PFSK-1 (cell line): Measurements from ENCODE around the gene RCOR2.

ENCODE experiments used
- FOXP2 ChIP-seq: optimal IDR thresholded peaks from 2 replicates; pipeline ENCODE3; 2011; ENCODE audit warnings: borderline replicate concordance, control low read depth, inconsistent platforms; ENCODE audit not compliant: insufficient read depth; ENCODE audit errors: extremely low read length, extremely low read depth
- POLR2AphosphoS5 ChIP-seq: IDR thresholded peaks from 2 replicates; pipeline ENCODE4 v1.6.1; 2012; ENCODE audit warnings: low read depth, mild to moderate bottlenecking, control low read depth, low read length, moderate library complexity
- SIN3A ChIP-seq: IDR thresholded peaks from 2 replicates; pipeline ENCODE4 v1.6.1; 2012; ENCODE audit warnings: mild to moderate bottlenecking, low read length, moderate library complexity, borderline replicate concordance; ENCODE audit not compliant: insufficient read depth
- TAF1 ChIP-seq: IDR thresholded peaks from 2 replicates; pipeline ENCODE4 v1.6.1; 2012; ENCODE audit warnings: low read length, control low read depth, borderline replicate concordance; ENCODE audit not compliant: insufficient read depth
- TF ChIP-seq, protein P1 (sequence below), 2 experiments: IDR thresholded peaks; 2 replicates each; pipeline versions ENCODE4 v1.6.1 to v1.8.0; 2011 to 2012; ENCODE audit warnings: low read depth in 2 of 2, low read length in 2 of 2, control low read depth in 1 of 2, inconsistent platforms in 1 of 2, mild to moderate bottlenecking in 1 of 2, moderate library complexity in 1 of 2; ENCODE audit not compliant: insufficient read depth in 1 of 2

DNA sequence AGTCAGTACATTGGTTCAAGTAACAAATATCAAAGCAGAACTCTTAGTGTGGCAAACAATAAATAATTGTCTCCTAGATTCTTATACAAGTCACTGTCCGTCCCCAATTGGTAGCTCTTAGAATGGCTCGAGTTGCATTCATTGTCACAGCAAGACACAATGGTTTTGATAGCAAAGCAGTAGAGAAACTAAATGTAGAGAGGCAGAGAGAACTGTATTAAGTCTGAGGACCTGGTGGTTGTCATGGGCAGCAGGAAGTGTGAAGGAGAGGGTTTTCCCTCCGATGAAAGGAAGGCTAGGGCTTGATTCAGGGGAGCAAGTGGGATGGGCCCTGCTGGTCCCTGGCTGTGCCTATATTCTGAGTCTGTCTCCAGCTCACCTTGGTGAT is 36.6 kb downstream of the RCOR2 start:
- TF ChIP-seq POLR2AphosphoS5 = no peak
- TF ChIP-seq TAF1 = no peak
- no peak for TF ChIP-seq SIN3A
- TF ChIP-seq, protein P1, sequence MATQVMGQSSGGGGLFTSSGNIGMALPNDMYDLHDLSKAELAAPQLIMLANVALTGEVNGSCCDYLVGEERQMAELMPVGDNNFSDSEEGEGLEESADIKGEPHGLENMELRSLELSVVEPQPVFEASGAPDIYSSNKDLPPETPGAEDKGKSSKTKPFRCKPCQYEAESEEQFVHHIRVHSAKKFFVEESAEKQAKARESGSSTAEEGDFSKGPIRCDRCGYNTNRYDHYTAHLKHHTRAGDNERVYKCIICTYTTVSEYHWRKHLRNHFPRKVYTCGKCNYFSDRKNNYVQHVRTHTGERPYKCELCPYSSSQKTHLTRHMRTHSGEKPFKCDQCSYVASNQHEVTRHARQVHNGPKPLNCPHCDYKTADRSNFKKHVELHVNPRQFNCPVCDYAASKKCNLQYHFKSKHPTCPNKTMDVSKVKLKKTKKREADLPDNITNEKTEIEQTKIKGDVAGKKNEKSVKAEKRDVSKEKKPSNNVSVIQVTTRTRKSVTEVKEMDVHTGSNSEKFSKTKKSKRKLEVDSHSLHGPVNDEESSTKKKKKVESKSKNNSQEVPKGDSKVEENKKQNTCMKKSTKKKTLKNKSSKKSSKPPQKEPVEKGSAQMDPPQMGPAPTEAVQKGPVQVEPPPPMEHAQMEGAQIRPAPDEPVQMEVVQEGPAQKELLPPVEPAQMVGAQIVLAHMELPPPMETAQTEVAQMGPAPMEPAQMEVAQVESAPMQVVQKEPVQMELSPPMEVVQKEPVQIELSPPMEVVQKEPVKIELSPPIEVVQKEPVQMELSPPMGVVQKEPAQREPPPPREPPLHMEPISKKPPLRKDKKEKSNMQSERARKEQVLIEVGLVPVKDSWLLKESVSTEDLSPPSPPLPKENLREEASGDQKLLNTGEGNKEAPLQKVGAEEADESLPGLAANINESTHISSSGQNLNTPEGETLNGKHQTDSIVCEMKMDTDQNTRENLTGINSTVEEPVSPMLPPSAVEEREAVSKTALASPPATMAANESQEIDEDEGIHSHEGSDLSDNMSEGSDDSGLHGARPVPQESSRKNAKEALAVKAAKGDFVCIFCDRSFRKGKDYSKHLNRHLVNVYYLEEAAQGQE (IDR thresholded peaks at IDR 0.05; ENCODE audit: insufficient read depth in 1 of 2, low read depth in 2 of 2, low read length in 2 of 2) = no peak
- no peak for TF ChIP-seq FOXP2
